GM12892 (cell line): ENCODE data around the gene RIN3.

Experiments used
- POLR2A ChIP-seq: IDR thresholded peaks from 2 replicates; pipeline ENCODE4 v1.6.1; 2011; ENCODE audit warnings: low read depth, low read length, control low read depth
- POLR2AphosphoS5 ChIP-seq: IDR thresholded peaks from 2 replicates; pipeline ENCODE4 v1.6.1; 2011; ENCODE audit warnings: low read depth, low read length, control low read depth

DNA sequence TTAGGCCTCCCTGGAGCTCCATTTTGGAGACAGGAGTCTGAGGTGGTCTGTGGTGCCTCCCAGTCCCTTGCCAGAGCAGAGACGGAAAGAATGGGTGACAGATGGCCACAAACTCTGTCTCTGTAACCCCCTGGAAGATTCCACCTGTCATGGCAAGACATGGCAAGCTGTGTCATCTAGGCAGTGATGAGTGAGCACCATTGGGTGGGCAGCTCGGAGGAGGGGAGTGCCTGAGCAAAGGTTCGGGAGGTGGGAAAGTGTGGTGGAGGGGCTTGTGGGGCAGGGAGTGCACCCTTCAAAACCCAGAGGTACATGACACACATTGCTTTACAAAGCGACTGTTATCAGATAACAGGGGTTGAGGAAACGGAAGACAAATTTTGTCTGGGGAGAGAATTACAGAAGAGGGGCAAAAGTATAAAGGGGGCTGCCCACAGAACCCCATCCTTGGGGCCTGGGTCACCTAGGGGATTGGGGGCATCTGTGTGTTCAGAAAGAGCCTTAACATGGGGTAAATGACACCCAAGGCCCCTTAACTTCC is 3.5 kb downstream of the RIN3 start:
- TF ChIP-seq POLR2A (no peak), POLR2AphosphoS5 (no peak)
